Activated CD4-positive, alpha-beta T cell treated with anti-CD3 and anti-CD28 coated beads, Interleukin-2, amount 50 U/mL, for 1 hour (primary cell): Measurements from ENCODE around the gene CD300LF.

Experiments used
- DNase-seq: peaks from one replicate; pipeline ENCODE4 v3.0.0-alpha.2; 2020

CD300LF gene

DNA sequence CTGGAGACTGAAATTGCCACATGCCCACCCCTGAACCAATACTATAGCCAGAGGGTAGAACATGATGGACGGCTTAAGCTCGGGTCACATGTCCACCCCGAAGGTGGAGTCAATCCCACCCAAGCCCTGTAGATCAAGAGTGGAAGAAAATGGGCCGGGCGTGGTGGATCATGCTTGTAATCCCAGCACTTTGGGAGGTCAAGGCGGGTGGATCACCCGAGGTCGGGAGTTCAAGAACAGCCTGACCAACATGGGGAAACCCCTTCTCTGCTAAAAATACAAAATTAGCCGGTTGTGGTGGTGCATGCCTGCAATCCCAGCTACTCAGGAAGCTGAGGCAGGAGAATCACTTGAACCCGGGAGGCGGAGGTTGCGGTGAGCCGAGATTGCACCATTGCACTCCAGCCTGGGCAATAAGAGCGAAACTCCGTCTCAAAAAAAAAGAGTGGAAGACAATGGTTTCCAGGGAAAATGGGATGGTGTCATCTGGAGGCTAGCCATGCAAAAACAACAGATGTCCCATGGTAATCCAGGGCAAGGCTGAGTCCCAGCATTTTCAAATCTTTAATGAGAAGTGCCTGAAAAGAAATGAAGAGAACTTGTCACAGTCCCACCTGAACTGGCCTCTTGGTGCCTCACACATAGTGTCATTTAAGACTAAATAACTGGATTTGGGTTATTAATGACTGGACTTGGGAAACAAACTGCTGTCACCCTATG lies 30.1 kb downstream of the CD300LF start:
- DNase-seq = no peak

DNA sequence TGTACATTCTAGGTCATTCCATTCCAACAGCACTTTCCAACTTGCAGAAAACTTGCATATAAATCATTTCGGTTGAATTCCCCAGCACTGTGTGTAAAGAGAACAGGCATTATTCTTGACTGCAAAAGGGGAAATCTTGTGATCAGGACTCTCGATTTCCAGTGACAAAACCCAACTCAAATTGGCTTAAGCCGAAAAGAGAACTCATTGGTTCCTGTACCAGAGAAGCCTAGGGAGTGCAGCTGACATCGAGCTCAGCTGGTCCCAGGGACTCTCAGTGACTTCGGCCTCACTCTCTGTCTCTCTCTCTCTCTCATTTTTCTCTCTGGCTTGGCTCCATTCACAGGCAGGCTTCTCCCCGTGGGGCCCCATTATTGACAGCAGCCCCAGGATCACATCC lies 30.7 kb downstream of the CD300LF start:
- DNase-seq = no peak

DNA sequence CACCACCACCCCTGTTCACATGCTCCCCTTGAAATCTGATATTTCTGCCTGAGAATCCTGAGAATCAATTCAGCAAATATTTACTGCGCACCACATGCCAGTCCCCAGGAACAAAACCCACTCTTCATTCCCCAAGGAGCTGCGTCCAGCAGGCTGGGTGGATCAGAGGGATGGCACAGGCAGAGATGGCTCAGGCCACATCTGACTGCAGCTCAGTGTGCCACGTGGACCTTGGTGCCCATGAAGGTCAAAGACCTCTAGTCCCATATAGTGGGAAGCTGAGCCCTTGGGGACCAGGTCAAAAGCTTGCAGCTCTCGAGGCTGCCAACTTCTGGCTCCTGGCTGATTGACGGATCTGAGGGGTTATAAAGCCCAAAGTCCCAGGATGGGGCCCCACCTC lies 31.8 kb downstream of the CD300LF start:
- DNase-seq = no peak

DNA sequence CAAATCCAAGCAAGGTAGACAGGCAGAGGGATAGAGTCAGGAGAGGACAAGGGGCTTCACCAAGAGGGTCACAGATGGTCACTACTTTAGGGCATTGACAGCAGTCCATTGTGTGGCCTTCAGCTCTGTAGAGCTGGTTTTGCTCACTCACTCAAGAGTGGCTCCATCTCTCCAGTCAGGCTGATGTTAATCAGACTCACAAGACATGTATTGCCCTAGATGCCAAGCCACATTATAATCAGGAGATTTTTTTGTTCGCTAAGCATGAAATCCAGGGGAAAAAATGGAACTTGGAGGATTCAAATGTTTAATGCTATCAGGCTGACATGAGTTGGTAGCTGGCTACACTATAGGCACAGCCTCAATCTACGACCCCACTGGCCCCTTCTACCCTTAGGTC lies 32.5 kb downstream of the CD300LF start:
- DNase-seq = no peak

DNA sequence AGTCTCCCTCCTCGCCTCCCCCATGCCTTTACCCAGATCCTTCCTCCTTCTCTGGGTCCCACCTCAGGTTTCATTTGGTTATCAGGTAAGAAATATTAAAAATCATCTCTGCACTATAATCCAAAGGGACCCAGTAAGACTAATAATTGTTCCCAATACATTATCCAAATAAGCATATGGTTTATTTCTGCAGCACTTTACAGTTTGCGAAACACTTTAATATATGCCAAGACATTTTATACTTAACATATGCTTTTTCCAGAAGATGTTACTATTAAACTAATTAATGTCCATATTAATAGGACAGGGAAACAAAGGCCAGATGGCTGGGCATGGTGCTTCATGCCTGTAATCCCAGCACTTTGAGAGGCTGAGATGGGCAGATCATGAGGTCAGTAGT lies 33.3 kb downstream of the CD300LF start:
- no peak for DNase-seq

DNA sequence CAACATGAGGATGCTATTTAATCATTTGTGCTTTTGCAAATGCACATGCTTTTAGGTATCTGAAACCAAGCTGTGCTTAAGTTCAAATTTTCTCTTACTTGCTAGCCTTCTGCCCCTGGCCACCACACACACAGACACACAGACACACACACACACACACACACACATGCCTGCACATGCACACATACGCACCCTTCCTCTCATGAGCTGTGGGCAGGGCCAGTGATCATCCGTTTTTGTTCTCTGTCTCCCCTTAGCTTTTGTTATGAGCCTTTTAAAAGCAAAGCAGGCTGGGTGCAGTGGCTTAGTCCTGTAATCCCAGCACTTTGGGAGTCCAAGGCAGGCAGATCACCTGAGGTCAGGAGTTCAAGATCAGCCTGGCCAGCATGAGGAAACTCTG lies 34.2 kb downstream of the CD300LF start:
- DNase-seq = no peak

DNA sequence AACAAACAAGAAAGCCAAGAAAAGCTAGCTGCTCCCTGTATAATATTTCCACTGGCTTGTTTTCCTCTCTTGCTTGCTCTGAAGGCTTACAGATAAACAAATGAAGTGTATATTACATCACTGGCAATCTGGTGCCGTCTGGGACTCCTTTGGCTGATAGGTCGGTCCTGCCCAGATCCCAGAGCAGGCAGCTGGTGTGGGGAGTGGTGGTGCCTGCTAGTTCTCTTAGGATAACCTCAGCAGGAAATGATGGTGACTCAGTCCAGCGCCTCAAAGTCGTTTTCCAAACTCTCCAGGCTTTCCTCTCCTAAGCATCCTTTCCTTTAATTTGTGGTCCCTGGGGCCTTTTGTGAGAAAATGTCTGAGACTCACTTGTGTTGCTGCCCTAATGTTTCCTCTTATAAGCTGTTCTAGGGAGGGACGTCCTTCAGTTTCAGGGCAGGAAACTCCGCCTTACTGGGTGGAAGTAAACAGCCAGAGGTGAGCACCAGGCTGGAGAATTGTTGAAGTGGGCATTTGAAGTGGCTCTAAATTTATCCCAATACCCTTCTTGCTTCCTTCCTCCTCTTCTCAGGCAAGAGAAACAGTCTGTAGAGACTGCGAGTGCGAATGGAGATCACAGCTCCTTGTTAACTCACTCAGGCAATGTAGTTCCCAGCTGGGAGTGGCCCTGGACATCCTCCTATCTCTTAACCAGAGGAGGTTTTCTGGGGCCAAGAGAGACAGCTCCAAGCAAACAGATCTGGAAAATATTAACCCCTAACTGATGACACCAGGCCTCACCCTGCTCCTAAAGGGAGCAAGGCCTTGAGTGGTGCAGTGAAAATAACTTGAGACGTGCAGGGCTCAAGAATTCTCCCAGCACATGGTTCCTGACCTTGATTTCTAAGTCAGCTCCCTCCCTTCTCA lies 34.9 kb downstream of the CD300LF start:
- DNase-seq = no peak

DNA sequence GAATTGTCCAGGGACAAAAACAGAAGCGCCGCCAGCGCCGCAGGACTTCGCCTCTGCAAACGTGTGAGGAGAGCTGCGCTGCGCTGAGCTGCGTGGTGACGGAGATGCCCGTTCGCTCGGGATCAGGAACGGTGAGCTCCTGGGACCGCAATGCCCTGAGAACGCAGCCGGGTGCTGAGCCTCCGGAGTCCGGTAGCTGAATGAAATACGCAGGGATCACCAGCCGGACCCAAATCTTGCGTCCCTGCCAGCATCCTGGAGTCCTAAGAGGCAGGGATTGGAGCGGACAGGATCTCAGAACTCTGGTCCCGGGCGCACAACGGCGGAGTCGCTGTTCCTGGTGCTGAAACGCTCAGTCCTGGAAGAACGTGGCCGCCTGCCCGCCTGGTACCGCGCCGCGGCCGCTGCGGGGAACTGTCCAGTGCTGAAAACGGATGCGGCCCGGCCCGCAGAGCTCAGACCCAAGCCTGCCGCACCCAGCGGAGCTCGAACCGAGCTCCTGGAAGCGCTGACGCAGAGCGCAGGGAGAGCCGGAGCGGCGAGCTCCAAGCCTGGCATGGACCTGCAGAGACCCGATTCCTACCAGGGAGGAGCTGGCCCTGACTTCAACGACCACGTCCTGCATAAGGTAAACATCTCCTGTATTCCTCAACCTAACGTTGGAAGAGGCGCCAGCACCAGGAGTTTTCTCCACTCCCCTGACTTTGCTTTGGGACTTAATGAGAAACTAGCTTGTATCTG lies 41.5 kb downstream of the CD300LF start:
- DNase-seq = peak; percentile 72

DNA sequence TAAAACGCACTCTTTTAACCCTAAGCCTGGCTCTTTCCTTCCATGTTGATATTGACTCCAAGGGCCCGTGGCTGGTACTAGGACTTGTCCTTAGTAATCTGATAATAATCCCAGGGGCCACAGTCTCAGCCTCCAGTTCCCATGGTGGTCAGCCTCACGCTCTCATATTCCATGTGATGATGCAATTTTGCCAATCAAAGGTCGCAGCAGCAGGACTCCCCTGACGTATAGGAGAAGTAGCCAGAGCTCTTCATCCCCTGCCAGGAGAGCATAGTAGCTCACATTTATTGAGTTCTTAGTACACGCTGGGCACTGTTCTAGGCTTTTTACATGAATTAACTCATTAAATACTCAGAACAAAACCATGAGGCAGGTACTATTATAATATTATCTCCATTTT lies 42.4 kb downstream of the CD300LF start:
- no peak for DNase-seq

DNA sequence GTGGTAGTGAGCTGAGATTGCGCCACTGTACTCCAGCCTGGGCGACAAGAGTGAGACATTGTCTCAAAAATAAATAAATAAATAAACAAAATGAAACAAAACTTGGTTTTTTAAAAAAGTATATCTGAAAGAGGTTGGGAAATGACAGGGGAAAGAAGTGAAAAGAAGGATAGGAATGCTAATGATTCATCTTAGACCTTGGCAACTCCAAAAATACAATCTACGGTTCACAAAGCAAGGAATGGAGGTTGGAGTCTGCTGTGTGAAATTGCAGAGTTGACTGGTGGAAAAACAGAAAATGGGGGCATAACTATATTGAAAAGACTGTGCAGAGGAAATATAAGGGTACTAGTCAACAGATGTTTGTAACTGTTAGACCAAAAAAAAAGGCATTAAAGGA lies 49.2 kb downstream of the CD300LF start:
- no peak for DNase-seq

DNA sequence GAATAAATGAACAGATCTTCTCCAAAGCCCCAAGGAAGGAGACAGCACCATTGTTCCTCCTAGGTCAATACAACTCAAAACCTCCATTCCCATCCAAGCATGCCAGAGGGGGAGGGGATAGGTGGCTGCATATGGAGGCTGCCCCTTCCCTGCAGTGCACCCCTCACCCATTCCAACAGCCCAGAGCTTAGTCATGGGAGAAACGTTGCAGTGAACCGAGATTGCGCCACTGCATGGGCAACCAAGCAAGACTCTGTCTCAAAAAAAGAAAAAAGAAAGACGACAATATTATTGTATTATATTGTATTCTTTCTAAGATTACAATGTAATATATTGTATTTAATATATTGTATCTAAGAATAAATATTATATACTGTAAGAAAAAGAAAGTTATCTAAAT lies 52.8 kb downstream of the CD300LF start:
- DNase-seq = no peak

DNA sequence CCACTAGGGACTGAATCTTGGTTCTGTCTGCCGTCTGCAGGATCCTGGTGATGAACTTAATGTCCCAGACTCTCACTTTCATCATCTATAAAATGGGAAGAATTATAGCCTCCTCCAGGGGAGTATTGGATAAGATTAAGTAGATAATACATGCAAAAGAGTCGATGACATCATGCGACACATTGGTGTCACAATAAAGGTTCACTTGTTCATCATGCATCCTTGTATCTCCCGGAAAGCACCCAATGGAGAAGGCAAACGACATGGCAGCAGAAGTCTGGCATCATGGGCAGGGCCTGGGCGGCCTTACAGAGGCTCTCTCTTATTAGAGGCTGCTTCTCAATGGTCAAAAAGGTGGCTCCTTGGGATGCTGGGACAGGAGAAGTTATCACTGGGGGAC lies 54.1 kb downstream of the CD300LF start:
- DNase-seq = no peak

DNA sequence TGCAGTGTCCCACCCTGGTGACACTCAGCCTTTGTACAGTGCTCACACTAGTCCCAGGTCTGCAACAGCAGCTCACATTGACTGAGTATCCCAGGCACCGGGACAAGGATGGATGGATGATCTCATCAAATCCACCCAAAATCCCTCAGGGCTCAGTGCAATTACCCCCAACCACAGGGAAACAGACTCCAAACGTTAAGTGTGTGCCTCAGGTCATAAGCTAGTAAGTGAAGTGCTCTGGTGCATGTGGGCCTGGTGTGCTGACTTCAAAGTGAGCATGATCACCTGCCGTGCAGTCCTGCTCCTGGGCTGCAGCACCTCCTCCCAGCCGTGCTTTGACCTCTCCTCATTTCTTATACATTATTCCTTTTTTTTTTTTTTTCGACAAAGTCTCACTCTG lies 58.0 kb downstream of the CD300LF start:
- no peak for DNase-seq

DNA sequence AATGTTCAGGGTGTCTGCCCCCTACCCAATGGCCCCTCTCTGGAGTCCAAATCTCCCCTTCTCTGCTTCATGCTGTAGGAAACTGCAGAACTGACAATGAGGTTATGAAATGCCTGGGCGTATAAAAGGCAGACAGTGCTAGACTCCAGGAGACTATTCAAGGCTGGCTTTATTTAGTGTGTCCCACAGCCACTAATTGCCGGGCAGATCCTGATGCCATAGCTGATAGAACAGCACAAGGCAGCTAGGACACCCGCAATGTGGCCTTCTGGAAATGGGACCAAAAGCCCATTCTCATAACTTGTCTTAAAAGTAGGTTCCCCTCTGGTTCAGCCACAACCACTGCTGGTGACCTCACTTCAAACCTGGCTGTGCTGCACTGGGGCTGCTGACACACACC lies 60.7 kb downstream of the CD300LF start:
- DNase-seq = no peak

DNA sequence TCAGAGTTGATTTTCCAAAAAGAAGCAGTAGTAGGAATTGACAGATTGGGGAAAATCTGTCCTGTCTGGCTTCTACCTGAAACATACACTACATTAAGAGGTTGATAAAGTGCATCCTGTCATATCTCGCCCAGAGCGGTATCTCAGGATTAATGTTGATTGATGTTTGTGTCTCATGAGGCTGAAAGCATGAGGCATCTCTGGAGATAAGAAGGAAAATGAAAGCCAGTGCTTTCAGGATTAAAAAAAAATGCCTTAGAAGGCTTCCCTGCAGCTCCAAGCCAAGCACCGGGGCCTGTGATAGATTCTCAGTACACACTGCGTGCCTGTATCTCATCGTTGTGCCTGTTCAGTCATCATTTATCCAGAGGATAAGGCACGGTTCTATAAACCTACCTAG lies 62.8 kb downstream of the CD300LF start:
- DNase-seq = no peak

DNA sequence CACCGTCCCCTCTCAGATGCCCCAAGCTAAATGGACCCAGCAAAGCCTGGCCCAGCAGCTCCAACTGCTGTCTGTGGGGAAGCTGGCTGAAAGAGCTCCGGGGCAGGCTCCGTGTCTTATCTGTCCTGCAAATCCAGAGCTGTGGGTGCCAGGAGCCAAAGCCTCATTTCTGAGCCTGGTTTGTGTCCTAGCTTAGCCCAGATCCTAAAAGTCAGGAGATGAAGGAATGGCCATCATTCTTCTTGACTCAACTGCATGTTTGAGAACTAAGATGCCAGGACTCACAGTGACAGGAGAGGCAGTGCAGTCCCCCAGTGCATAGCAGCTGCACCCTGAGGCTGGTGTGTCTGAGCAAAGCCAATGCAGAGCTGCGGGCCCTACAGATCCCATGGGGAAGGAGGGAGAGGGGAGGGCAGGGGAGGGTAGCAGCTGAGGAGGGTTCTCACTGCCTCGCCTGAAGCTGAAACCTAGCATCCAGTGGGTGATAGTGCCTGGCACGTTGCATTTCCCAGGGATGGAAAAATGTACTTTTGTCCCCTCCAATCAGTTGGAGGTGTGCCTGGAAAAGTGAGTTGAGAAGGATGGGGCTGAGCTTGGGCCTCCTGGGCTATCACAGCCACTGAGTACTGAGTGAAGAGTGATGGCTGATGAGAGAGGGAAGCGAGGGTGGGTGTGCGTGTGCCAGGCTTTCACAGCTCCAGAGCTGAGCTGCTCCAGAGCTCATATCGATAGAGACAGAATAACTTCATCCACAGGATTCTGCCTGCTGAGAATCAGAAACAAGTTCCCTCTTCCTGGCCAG lies 64.7 kb downstream of the CD300LF start:
- no peak for DNase-seq

DNA sequence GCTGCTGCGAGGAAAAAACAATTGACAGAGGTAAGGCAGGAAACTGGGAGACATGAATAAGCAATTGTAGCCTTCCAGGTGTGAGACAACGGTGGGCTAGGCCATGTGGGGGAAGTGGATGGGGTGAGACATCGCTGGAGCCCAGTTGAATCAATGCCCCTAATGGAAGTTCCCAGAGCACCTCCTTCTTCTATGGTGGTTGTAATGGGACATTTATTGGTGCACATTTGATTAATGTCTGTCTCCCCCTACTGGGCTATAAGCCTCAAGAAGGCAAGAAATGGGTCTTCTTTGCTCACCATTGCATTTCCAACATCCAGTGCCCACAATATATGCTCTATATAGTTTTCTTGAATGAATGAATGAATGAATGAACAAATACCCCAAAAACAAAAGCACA lies 66.5 kb downstream of the CD300LF start:
- no peak for DNase-seq

DNA sequence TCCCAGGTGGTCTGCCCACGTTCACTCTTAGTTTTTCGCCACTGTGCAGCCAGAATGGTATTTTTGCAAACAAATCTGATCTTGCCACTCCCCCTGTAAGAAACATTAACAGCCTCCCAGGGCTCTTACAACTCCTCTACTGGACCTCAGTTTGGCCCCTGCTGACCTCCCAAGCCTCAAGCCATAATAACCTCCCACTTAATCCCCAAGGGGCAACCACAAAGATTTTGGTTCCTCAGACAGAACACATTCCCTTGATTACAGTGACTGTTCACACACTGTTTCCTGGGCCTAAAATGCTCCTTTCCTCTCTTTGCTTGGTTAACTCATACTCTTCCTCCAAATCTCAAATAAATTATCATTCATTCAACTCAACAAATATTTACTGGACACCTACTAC lies 67.7 kb downstream of the CD300LF start:
- no peak for DNase-seq

DNA sequence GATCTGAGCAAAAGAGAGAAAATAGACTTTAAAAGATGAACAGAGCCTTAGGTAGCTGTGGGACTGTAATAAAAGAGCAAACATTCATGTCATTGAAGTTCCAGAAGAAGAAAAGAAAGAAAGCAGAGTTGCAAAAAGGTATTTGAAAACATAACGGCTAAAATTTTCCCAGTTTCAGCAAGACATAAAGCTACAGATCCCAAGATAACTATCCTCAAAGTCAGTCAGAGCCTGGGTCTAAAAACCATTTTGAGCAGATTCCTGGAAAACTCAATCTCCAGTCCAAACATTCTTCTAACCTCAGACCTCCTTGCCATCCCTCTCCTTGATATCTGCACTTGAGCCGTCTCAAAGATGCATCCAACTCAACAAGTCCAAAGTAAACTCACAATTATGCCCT lies 68.3 kb downstream of the CD300LF start:
- no peak for DNase-seq
